IMR-90 (cell line): Measurements from ENCODE around the gene KMT2C. TPM values are rescaled to one million over a fixed set of nuclear protein-coding genes. Genes with fewer than 3 reads are reported as not detected.

ENCODE experiments used
- ATAC-seq: fragments of 200-7000 bp; cut with Tn5 transposase; 2 replicates; pipeline ENCODE4 v1.9.1; 2020; ENCODE audit warnings: low read depth, mild to moderate bottlenecking, moderate library complexity
- BruUV-seq: library from RNA; stranded (reverse); fragments of 400-500 nt; replicated peaks from 2 replicates; lab custom pipeline; 2021; lab: Mats Ljungman, UMichigan
- CTCF ChIA-PET: fragments of 300-600 bp; formaldehyde crosslinking; extraction: SDS; loops from one replicate; lab custom pipeline; 2021; ENCODE audit warnings: antibody characterized with exemption; lab: Yijun Ruan, JAX
- POLR2A ChIA-PET: fragments of 300-600 bp; sonication (Branson Sonifier 250); formaldehyde crosslinking; loops from one replicate; lab custom pipeline; 2022; ENCODE audit warnings: antibody characterized with exemption; ENCODE audit not compliant: unreplicated experiment; lab: Charles Lee
- DNase-seq: peaks from one replicate; pipeline ENCODE4 v3.0.0; 2013
- H2AFZ ChIP-seq: replicated peaks from 2 replicates; pipeline ENCODE3; 2013; ENCODE audit warnings: low read length, mild to moderate bottlenecking; ENCODE audit not compliant: poor library complexity
- H2AK5ac ChIP-seq: 2 replicates; pipeline ENCODE4 v1.6.1; 2013; ENCODE audit warnings: low read depth, low read length, inconsistent platforms
- H2AK9ac ChIP-seq: replicated peaks from 2 replicates; pipeline ENCODE3; 2013; ENCODE audit warnings: mild to moderate bottlenecking, low read depth, low read length, moderate library complexity; ENCODE audit not compliant: poor library complexity
- H2BK120ac ChIP-seq: 2 replicates; pipeline ENCODE4 v1.6.1; 2013; ENCODE audit warnings: low read depth, low read length, inconsistent platforms
- H2BK15ac ChIP-seq: 3 replicates; pipeline ENCODE4 v1.6.1; 2013; ENCODE audit warnings: low read depth, low read length, inconsistent platforms
- H2BK20ac ChIP-seq: 2 replicates; pipeline ENCODE4 v1.6.1; 2013; ENCODE audit warnings: low read depth, mild to moderate bottlenecking, inconsistent platforms, low read length, moderate library complexity
- H2BK5ac ChIP-seq: 2 replicates; pipeline ENCODE4 v1.6.1; 2013; ENCODE audit warnings: mild to moderate bottlenecking, low read depth, low read length, inconsistent platforms; ENCODE audit not compliant: poor library complexity, severe bottlenecking
- H3K14ac ChIP-seq: replicated peaks from 2 replicates; pipeline ENCODE4 v1.6.1; 2013; ENCODE audit warnings: low read depth, low read length, inconsistent platforms
- H3K18ac ChIP-seq: 2 replicates; pipeline ENCODE4 v1.6.1; 2013; ENCODE audit warnings: low read depth, low read length, control low read depth
- H3K23ac ChIP-seq: 2 replicates; pipeline ENCODE4 v1.6.1; 2013; ENCODE audit warnings: low read depth, low read length, inconsistent platforms
- H3K27ac ChIP-seq: 2 replicates; pipeline ENCODE4 v1.5.1; 2013; ENCODE audit warnings: mild to moderate bottlenecking, control low read depth, low read length; ENCODE audit not compliant: insufficient read depth
- H3K27me3 ChIP-seq: 2 replicates; pipeline ENCODE4 v1.6.1; 2013; ENCODE audit warnings: low read length; ENCODE audit not compliant: control insufficient read depth, insufficient read depth
- H3K36me3 ChIP-seq: 2 replicates; pipeline ENCODE4 v1.6.1; 2013; ENCODE audit warnings: low read length, mixed read lengths; ENCODE audit not compliant: control insufficient read depth, insufficient read depth
- H3K4ac ChIP-seq: 2 replicates; pipeline ENCODE4 v1.6.1; 2013; ENCODE audit warnings: low read depth, low read length, inconsistent platforms
- H3K4me1 ChIP-seq: 2 replicates; pipeline ENCODE4 v1.6.1; 2013; ENCODE audit warnings: low read length, mixed read lengths; ENCODE audit not compliant: control insufficient read depth, insufficient read depth
- H3K4me2 ChIP-seq: 2 replicates; pipeline ENCODE4 v1.6.1; 2013; ENCODE audit warnings: low read depth, mild to moderate bottlenecking, control low read depth, low read length, moderate library complexity
- H3K4me3 ChIP-seq: 2 replicates; pipeline ENCODE4 v1.5.1; 2013; ENCODE audit warnings: low read depth, mild to moderate bottlenecking, control low read depth, low read length, moderate library complexity; ENCODE audit not compliant: insufficient read depth
- H3K56ac ChIP-seq: 2 replicates; pipeline ENCODE4 v1.6.1; 2013; ENCODE audit warnings: low read length, inconsistent platforms; ENCODE audit not compliant: insufficient read depth; ENCODE audit errors: extremely low read depth
- H3K79me1 ChIP-seq, 2 experiments: 2 replicates each; pipeline ENCODE4 v1.6.1; 2013; ENCODE audit warnings: low read length in 2 of 2, inconsistent platforms in 1 of 2, low read depth in 1 of 2
- H3K9ac ChIP-seq: 2 replicates; pipeline ENCODE4 v1.6.1; 2013; ENCODE audit warnings: low read depth, low read length, control low read depth
- H3K9me1 ChIP-seq: 2 replicates; pipeline ENCODE4 v1.6.1; 2013; ENCODE audit warnings: low read length, inconsistent platforms; ENCODE audit not compliant: insufficient read depth
- H3K9me3 ChIP-seq: 2 replicates; pipeline ENCODE4 v1.6.1; 2013; ENCODE audit warnings: low read length; ENCODE audit not compliant: control insufficient read depth, insufficient read depth
- H4K20me1 ChIP-seq: 2 replicates; pipeline ENCODE4 v1.6.1; 2013; ENCODE audit warnings: low read length, inconsistent platforms; ENCODE audit not compliant: insufficient read depth
- H4K5ac ChIP-seq: 2 replicates; pipeline ENCODE4 v1.6.1; 2013; ENCODE audit warnings: mild to moderate bottlenecking, low read depth, low read length, control low read depth
- H4K8ac ChIP-seq, 2 experiments: 2 replicates each; pipeline ENCODE4 v1.6.1; 2013; ENCODE audit warnings: low read depth in 2 of 2, low read length in 2 of 2, control low read depth in 1 of 2, inconsistent platforms in 1 of 2
- H4K91ac ChIP-seq: 2 replicates; pipeline ENCODE4 v1.6.1; 2013; ENCODE audit warnings: low read depth, low read length, inconsistent platforms; ENCODE audit not compliant: insufficient read depth
- CEBPB ChIP-seq: IDR thresholded peaks from 2 replicates; pipeline ENCODE4 v1.6.1; 2012; ENCODE audit warnings: low read depth, low read length, improper control_type of control experiment
- CHD1 ChIP-seq: IDR thresholded peaks from 2 replicates; pipeline ENCODE4 v1.6.1; 2012; ENCODE audit warnings: low read depth, low read length, improper control_type of control experiment
- CTCF ChIP-seq: conservative IDR thresholded peaks from 2 replicates; pipeline ENCODE4 v1.5.1; 2012; ENCODE audit warnings: mild to moderate bottlenecking, low read depth, low read length, improper control_type of control experiment
- FOS ChIP-seq: fragments of 150-350 bp; IDR thresholded peaks from 2 replicates; pipeline ENCODE4 v1.6.1; 2016; ENCODE audit warnings: low read depth, low read length
- MAFK ChIP-seq: IDR thresholded peaks from 2 replicates; pipeline ENCODE4 v1.6.1; 2012; ENCODE audit warnings: low read depth, low read length, improper control_type of control experiment
- NFE2L2 ChIP-seq: fragments of 150-350 bp; IDR thresholded peaks from 2 replicates; pipeline ENCODE4 v1.6.1; 2016; ENCODE audit warnings: low read depth, mild to moderate bottlenecking, low read length
- POLR2A ChIP-seq: IDR thresholded peaks from 2 replicates; pipeline ENCODE4 v1.6.1; 2012; ENCODE audit warnings: mild to moderate bottlenecking, low read depth, low read length
- RAD21 ChIP-seq: IDR thresholded peaks from 2 replicates; pipeline ENCODE4 v1.6.1; 2012; ENCODE audit warnings: low read length, improper control_type of control experiment
- RCOR1 ChIP-seq: IDR thresholded peaks from 2 replicates; pipeline ENCODE4 v1.6.1; 2012; ENCODE audit warnings: mild to moderate bottlenecking, low read length, improper control_type of control experiment; ENCODE audit not compliant: insufficient replicate concordance
- RFX5 ChIP-seq: IDR thresholded peaks from 2 replicates; pipeline ENCODE4 v1.8.0; 2012; ENCODE audit warnings: low read depth, mild to moderate bottlenecking, low read length, moderate library complexity
- SMC3 ChIP-seq: fragments of 150-350 bp; IDR thresholded peaks from 2 replicates; pipeline ENCODE4 v1.6.1; 2016; ENCODE audit warnings: low read depth, mild to moderate bottlenecking, antibody characterized with exemption, low read length, moderate library complexity
- USF2 ChIP-seq: fragments of 150-350 bp; IDR thresholded peaks from 2 replicates; pipeline ENCODE4 v1.6.1; 2017; ENCODE audit warnings: mild to moderate bottlenecking, antibody characterized with exemption, low read length, low read depth
- WGBS, 2 experiments: methylation state at CpG; one replicate each; pipeline versions ENCODE4 v1.1.5 to v1.1.7; 2013; ENCODE audit warnings: missing lambda C conversion rate in 2 of 2; ENCODE audit not compliant: insufficient read length in 1 of 2; ENCODE audit errors: extremely low coverage in 2 of 2; 5-methylcytosine and 5-hydroxymethylcytosine counted together
- dilution Hi-C: fragments of 300-500 bp; cut with HindIII; formaldehyde crosslinking; loops from one replicate; pipeline ENCODE4 v1.14.3; 2018; ENCODE audit warnings: low sequenced_read_pairs; ENCODE audit not compliant: unreplicated experiment
- in situ Hi-C: fragments of 300-500 bp; cut with MboI; formaldehyde crosslinking; loops from 3 replicates; pipeline ENCODE4 v1.14.3; 2019; ENCODE audit warnings: low sequenced_read_pairs, inconsistent platforms, mixed read lengths
- intact Hi-C: fragments of 100-400 bp; cut with micrococcal nuclease; formaldehyde crosslinking; loops from 2 replicates; pipeline ENCODE4 v1.10.0; 2022
- polyA plus RNA-seq, 3 experiments: library from polyadenylated mRNA; depleted of rRNA; stranded (reverse); fragments of >200 nt; gene quantifications; 2 replicates each; pipeline ENCODE4 v1.2.3, GENCODE V29; 2012; ENCODE audit warnings: low replicate concordance in 1 of 3
- total RNA-seq: library from RNA; depleted of rRNA; stranded (reverse); fragments of >200 nt; gene quantifications from 2 replicates; pipeline ENCODE4 v1.2.3, GENCODE V29; 2012
- TF ChIP-seq, protein P1 (sequence below): fragments of 150-350 bp; IDR thresholded peaks from 2 replicates; pipeline ENCODE4 v1.6.1; 2016; ENCODE audit warnings: low read depth, mild to moderate bottlenecking, low read length, moderate library complexity, borderline replicate concordance

Gene KMT2C
- total and polyA plus RNA-seq, 2 of the 4 experiments (the other 2 are of a cell fraction), result 8.0 to 23.3 TPM

DNA sequence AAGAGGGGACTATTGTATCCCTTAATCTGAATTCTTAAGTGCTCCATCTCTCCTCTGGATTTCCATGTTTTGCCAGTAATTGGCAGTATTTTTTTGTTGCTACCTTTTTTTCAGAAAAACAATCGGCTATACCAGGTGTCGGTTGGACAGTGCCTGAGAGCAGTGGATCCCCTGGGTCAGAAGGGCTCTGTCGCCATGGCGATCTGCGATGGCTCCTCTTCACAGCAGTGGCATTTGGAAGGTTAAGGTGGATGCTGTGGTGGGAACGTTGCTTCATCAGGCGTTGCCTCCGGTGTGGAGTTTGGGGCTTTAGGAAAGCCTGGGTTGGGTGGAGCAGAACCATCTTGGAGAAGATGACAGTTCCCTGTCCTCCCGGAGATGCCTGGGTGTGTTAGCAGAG lies 314.4 kb downstream of the KMT2C start:
- H4K8ac ChIP-seq, result no peak overlapping the region
- no peak overlapping the region for H2BK20ac ChIP-seq
- peaks cover 0 to 2% of the 10 kb centered on the region in 2 experiments; a peak in 1 of 4 replicates for H3K79me1 ChIP-seq
- no peak overlapping the region for H3K4ac ChIP-seq
- H3K23ac ChIP-seq, result no peak overlapping the region
- TF ChIP-seq RAD21, result no peak
- no peak for TF ChIP-seq MAFK
- TF ChIP-seq USF2, result no peak
- TF ChIP-seq SMC3, result no peak
- TF ChIP-seq RFX5, result no peak
- TF ChIP-seq, protein P1, sequence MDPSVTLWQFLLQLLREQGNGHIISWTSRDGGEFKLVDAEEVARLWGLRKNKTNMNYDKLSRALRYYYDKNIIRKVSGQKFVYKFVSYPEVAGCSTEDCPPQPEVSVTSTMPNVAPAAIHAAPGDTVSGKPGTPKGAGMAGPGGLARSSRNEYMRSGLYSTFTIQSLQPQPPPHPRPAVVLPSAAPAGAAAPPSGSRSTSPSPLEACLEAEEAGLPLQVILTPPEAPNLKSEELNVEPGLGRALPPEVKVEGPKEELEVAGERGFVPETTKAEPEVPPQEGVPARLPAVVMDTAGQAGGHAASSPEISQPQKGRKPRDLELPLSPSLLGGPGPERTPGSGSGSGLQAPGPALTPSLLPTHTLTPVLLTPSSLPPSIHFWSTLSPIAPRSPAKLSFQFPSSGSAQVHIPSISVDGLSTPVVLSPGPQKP, result no peak
- TF ChIP-seq CHD1, result no peak
- no peak for TF ChIP-seq CEBPB
- TF ChIP-seq CTCF, result no peak
- TF ChIP-seq FOS, result no peak
- TF ChIP-seq NFE2L2, result no peak
- no peak for TF ChIP-seq RCOR1
- no peak for TF ChIP-seq POLR2A
- H3K4me2 ChIP-seq, result no peak overlapping the region
- no peak overlapping the region for H2BK15ac ChIP-seq
- POLR2A ChIA-PET, result no interaction called here
- no peak overlapping the region for H2AFZ ChIP-seq
- in situ Hi-C loops, result no loop called here
- H3K18ac ChIP-seq, result no peak overlapping the region
- BruUV-seq, result no TSS peak
- no peak overlapping the region for H3K56ac ChIP-seq
- no peaks in the 10 kb centered on the region for H3K27me3 ChIP-seq
- intact Hi-C loops, result no loop called here
- H4K91ac ChIP-seq, result no peak overlapping the region
- no peak overlapping the region for H2BK120ac ChIP-seq
- ATAC-seq (no peak), DNase-seq (no peak)
- no peaks in the 10 kb centered on the region for H3K9me1 ChIP-seq
- H4K5ac ChIP-seq, result no peak overlapping the region
- H3K36me3 ChIP-seq, result peaks cover 38% of the 10 kb centered on the region
- no peak overlapping the region for H3K9ac ChIP-seq
- H2AK9ac ChIP-seq, result no peak overlapping the region
- H3K14ac ChIP-seq, result no peak overlapping the region
- no peak overlapping the region for H2BK5ac ChIP-seq
- H3K27ac ChIP-seq, result no peak overlapping the region
- no peak overlapping the region for H3K4me3 ChIP-seq
- dilution Hi-C loops, result no loop called here
- no peaks in the 10 kb centered on the region for H3K9me3 ChIP-seq
- CTCF ChIA-PET, result no interaction called here
- no peaks in the 10 kb centered on the region for H4K20me1 ChIP-seq
- no peak overlapping the region for H2AK5ac ChIP-seq
- no peaks in the 10 kb centered on the region for H3K4me1 ChIP-seq
- no CpG with 5 or more reads among the region's 9 CpGs for WGBS, 2 experiments
